K562 (cell line): ENCODE measurements around the gene FOXL2NB. TPM values are rescaled to one million over a fixed set of nuclear protein-coding genes. Genes with fewer than 3 reads are reported as not detected.

ENCODE experiments used
- CBX8 ChIP-seq: fragments of 200-600 bp; sonication (generic); IDR thresholded peaks from 2 replicates; pipeline ENCODE4 v1.6.1; 2012; ENCODE audit warnings: borderline replicate concordance, mixed run types, low read depth, mild to moderate bottlenecking, moderate library complexity, mixed read lengths, low read length, control low read depth, inconsistent platforms; ENCODE audit not compliant: poor library complexity, severe bottlenecking; ENCODE audit errors: extremely low read depth
- CREM ChIP-seq: IDR thresholded peaks from 2 replicates; pipeline ENCODE4 v1.6.1; 2014; ENCODE audit warnings: antibody characterized with exemption, low read depth
- JUND ChIP-seq, 2 experiments: IDR thresholded peaks; 2 replicates in 1 of 2; 3 replicates in 1 of 2; pipeline ENCODE4 v1.6.1; 2011; ENCODE audit warnings: borderline replicate concordance in 2 of 2, low read depth in 2 of 2, low read length in 2 of 2, improper control_type of control experiment in 1 of 2, missing biosample characterization in 1 of 2, missing genetic modification characterization in 1 of 2, missing genetic modification reagents in 1 of 2
- NKRF ChIP-seq: fragments of 450-650 bp; IDR thresholded peaks from 2 replicates; pipeline ENCODE4 v1.6.1; 2016; ENCODE audit warnings: borderline replicate concordance
- PURB ChIP-seq: sonication (generic); formaldehyde crosslinking; IDR thresholded peaks from 2 replicates; pipeline ENCODE4 v1.9.0; 2021; ENCODE audit warnings: low read depth, mild to moderate bottlenecking, missing genetic modification reagents
- RBM34 ChIP-seq: fragments of 200-400 bp; formaldehyde crosslinking; IDR thresholded peaks from 2 replicates; pipeline ENCODE4 v1.6.1; 2018; ENCODE audit warnings: low read length, borderline replicate concordance; ENCODE audit not compliant: insufficient read depth
- STAT5B ChIP-seq: fragments of 250-450 bp; sonication (Bioruptor Pico); IDR thresholded peaks from 2 replicates; pipeline ENCODE4 v1.8.0; 2021; ENCODE audit warnings: mild to moderate bottlenecking, inconsistent platforms
- TEAD1 ChIP-seq, 2 experiments: fragments of 450-650 bp in 1 of 2; sonication (generic) in 1 of 2; formaldehyde crosslinking; IDR thresholded peaks; 2 replicates each; pipeline versions ENCODE4 v1.4.0 to v1.8.0; 2020 to 2022; ENCODE audit warnings: mild to moderate bottlenecking in 2 of 2, missing genetic modification reagents in 1 of 2
- ZBTB17 ChIP-seq: fragments of 450-650 bp; formaldehyde crosslinking; IDR thresholded peaks from 2 replicates; pipeline ENCODE4 v1.4.0; 2020; ENCODE audit warnings: mild to moderate bottlenecking
- ZBTB43 ChIP-seq: sonication (generic); formaldehyde crosslinking; IDR thresholded peaks from 2 replicates; pipeline ENCODE4 v1.8.0; 2023; ENCODE audit warnings: mild to moderate bottlenecking, missing genetic modification reagents
- ZNF449 ChIP-seq: fragments of 250-450 bp; sonication (Bioruptor Pico); IDR thresholded peaks from 2 replicates; pipeline ENCODE4 v1.8.0; 2022; ENCODE audit warnings: moderate library complexity, mild to moderate bottlenecking, inconsistent platforms
- ZNF512 ChIP-seq: IDR thresholded peaks from 2 replicates; pipeline ENCODE4 v1.6.1; 2016; ENCODE audit warnings: missing genetic modification characterization, missing compliant biosample characterization
- ZNF699 ChIP-seq: fragments of 250-450 bp; sonication (Bioruptor Pico); IDR thresholded peaks from 2 replicates; pipeline ENCODE4 v1.8.0; 2021; ENCODE audit warnings: mild to moderate bottlenecking, moderate library complexity; ENCODE audit not compliant: insufficient replicate concordance
- polyA plus RNA-seq, 8 experiments: library from polyadenylated mRNA; depleted of rRNA in 4 of 8; stranded (reverse) in 5 of 8; unstranded in 3 of 8; fragments of >200 nt; fragmentation: Nextera tagmentation in 2 of 8; fragmentation: Illumina TruSeq in 1 of 8; extraction: Ambion mirVana in 2 of 8; extraction: Trizol in 1 of 8; gene quantifications; 2 replicates each; pipeline versions ENCODE4 v1.2.1 to v1.2.3, GENCODE V29; 2011 to 2014; ENCODE audit warnings: inconsistent platforms in 1 of 8, missing spikeins in 1 of 8
- total RNA-seq, 7 experiments: library from RNA; depleted of rRNA in 6 of 7; stranded (reverse); fragments of >200 nt in 6 of 7; fragmentation: Illumina TruSeq in 2 of 7; extraction: Trizol in 2 of 7; gene quantifications; 2 replicates each; pipeline versions ENCODE4 v1.2.1 to v1.2.3, GENCODE V29; 2011 to 2021; ENCODE audit warnings: low replicate concordance in 1 of 7
- TF ChIP-seq, protein P1 (sequence below): sonication (generic); formaldehyde crosslinking; IDR thresholded peaks from 2 replicates; pipeline ENCODE4 v1.8.0; 2023; ENCODE audit warnings: mild to moderate bottlenecking, missing genetic modification reagents

Gene FOXL2NB
- total and polyA plus RNA-seq, 9 of the 15 experiments (the other 6 are each of a cell fraction or from before 2014, with no cell fraction given), result 0.71 to 17.4 (median 9.0) TPM

DNA sequence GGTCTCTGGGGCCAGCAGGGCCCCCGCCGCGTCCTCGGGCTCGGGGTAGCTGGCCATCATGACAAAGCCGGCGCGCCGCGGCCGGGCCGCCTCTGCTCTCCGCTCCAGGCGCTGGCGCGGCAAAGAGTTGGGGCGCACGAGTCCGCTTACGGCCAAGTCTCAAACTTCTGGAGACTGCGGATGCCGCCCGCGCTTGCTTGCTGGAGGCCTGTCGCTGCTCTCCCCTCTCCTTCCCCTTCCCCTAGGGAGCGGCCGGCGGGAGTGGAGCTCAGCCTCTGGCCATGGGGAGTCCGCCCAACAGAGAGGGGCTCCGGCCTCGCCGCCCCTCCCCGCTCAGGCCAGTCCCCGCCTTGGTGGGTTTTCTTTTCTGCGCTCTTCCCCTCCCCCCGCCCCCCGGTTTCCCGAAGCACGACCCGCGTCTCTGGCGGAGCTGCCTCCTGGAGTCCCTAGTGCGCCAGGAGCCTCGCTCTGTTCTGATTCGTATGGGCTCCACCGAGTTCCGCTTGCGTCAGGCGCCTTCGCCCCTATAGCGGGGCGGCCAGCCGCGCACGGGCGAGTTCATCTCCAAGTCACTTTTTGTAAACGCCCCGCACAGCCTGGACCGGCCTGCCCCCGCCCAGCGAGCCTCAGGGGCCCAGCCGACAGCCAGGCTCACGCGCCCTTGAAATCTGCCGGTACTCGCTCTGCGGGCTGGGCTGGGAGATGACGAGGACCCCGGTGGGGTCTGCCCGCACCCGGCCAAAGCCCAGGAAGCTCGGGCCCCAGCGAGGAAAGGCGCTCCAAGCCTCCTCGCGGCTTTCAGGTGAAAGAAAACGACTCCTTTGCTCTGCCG lies at the start of gene FOXL2NB, which contains the start of gene FOXL2 (continued):
- TF ChIP-seq NKRF, result 0 out of 2 replicates have a peak, but pooled peaks have one; percentile 39
- TF ChIP-seq PURB (CRISPR knock-in tag), result no peak
- TF ChIP-seq ZNF699 (CRISPR knock-in tag), result no peak
- TF ChIP-seq RBM34, result no peak
- peak; percentile 34; the same call in 1 of the 2 replicates for TF ChIP-seq ZBTB43 (CRISPR knock-in tag)
- TF ChIP-seq ZNF512 (tag), result no peak
- TF ChIP-seq CREM, result peak; percentile 65
- no peak for TF ChIP-seq ZNF449 (CRISPR knock-in tag)
- TF ChIP-seq, protein P1, sequence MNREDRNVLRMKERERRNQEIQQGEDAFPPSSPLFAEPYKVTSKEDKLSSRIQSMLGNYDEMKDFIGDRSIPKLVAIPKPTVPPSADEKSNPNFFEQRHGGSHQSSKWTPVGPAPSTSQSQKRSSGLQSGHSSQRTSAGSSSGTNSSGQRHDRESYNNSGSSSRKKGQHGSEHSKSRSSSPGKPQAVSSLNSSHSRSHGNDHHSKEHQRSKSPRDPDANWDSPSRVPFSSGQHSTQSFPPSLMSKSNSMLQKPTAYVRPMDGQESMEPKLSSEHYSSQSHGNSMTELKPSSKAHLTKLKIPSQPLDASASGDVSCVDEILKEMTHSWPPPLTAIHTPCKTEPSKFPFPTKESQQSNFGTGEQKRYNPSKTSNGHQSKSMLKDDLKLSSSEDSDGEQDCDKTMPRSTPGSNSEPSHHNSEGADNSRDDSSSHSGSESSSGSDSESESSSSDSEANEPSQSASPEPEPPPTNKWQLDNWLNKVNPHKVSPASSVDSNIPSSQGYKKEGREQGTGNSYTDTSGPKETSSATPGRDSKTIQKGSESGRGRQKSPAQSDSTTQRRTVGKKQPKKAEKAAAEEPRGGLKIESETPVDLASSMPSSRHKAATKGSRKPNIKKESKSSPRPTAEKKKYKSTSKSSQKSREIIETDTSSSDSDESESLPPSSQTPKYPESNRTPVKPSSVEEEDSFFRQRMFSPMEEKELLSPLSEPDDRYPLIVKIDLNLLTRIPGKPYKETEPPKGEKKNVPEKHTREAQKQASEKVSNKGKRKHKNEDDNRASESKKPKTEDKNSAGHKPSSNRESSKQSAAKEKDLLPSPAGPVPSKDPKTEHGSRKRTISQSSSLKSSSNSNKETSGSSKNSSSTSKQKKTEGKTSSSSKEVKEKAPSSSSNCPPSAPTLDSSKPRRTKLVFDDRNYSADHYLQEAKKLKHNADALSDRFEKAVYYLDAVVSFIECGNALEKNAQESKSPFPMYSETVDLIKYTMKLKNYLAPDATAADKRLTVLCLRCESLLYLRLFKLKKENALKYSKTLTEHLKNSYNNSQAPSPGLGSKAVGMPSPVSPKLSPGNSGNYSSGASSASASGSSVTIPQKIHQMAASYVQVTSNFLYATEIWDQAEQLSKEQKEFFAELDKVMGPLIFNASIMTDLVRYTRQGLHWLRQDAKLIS (CRISPR knock-in tag), result 0 out of 2 replicates have a peak, but pooled peaks have one; percentile 14
- TF ChIP-seq TEAD1 (CRISPR knock-in tag; IDR thresholded peaks at IDR 0.05), result no peak
- TF ChIP-seq STAT5B (CRISPR knock-in tag), result no peak
- peak; percentile 54; the same call in 1 of the 2 replicates for TF ChIP-seq JUND (IDR thresholded peaks at IDR 0.05; ENCODE audit: borderline replicate concordance, low read depth, low read length)
- no peak; the same call in 2 of the 3 replicates for TF ChIP-seq JUND (tag; IDR thresholded peaks at IDR 0.05; ENCODE audit: borderline replicate concordance, low read depth, low read length)
- no peak for TF ChIP-seq CBX8
- TF ChIP-seq ZBTB17 (CRISPR knock-in tag), result 0 out of 2 replicates have a peak, but pooled peaks have one; percentile 44
